ENCODE results near the gene PHF24.

PHF24 gene

GRCh38 chr9:34983209-34983608, 25.1 kb downstream of the PHF24 start:
- DNase-seq (ENCODE audit: low spot score): no peak

GRCh38 chr9:34984049-34984448, 26.0 kb downstream of the PHF24 start:
- no peak for DNase-seq (ENCODE audit: low spot score)

GRCh38 chr9:34985311-34985899, 27.3 kb downstream of the PHF24 start:
- DNase-seq (ENCODE audit: low spot score): peak; percentile 68

- DNase-seq (ENCODE audit: low spot score): no peak
These were observed 28.5 kb downstream of the PHF24 start for GRCh38 chr9:34986540-34987047.

GRCh38 chr9:34987160-34987901, 29.2 kb downstream of the PHF24 start:
- no peak for DNase-seq (ENCODE audit: low spot score)

- no peak for DNase-seq (ENCODE audit: low spot score)
These were observed 30.3 kb downstream of the PHF24 start for GRCh38 chr9:34988218-34989002.

- DNase-seq (ENCODE audit: low spot score): peak; percentile 99
These were observed 31.2 kb downstream of the PHF24 start, which contains the start of gene DNAJB5 for GRCh38 chr9:34989003-34989945. TSS of gene DNAJB5 (plus strand) at chr9:34989745. CDS start at chr9:34990631, 886 bp downstream.

GRCh38 chr9:34989946-34990635, 32.0 kb downstream of the PHF24 start:
- no peak for DNase-seq (ENCODE audit: low spot score)

GRCh38 chr9:34990908-34991606, 33.0 kb downstream of the PHF24 start:
- DNase-seq (ENCODE audit: low spot score): no peak

- DNase-seq (ENCODE audit: low spot score): no peak
These were observed 33.7 kb downstream of the PHF24 start for GRCh38 chr9:34991607-34992375.

GRCh38 chr9:34992376-34992951, 34.4 kb downstream of the PHF24 start:
- DNase-seq (ENCODE audit: low spot score): peak; percentile 39

- DNase-seq (ENCODE audit: low spot score): no peak
These were observed 35.6 kb downstream of the PHF24 start for GRCh38 chr9:34993502-34994259.

- DNase-seq (ENCODE audit: low spot score): no peak
These were observed 36.3 kb downstream of the PHF24 start for GRCh38 chr9:34994260-34994899.

- DNase-seq (ENCODE audit: low spot score): no peak
These were observed 37.0 kb downstream of the PHF24 start for GRCh38 chr9:34994900-34995669.

- no peak for DNase-seq (ENCODE audit: low spot score)
These were observed 37.6 kb downstream of the PHF24 start for GRCh38 chr9:34995670-34996060.

- no peak for DNase-seq (ENCODE audit: low spot score)
These were observed 38.3 kb downstream of the PHF24 start for GRCh38 chr9:34996181-34996904.
